GM21381 (cell line): ENCODE measurements around the gene NGRN.
"Not testable (repeated sequence)": the region's sequence is repeated elsewhere in the genome, so short reads cannot be mapped to it uniquely, and the experiment has no call there.

Experiments
- ATAC-seq: cut with Tn5 transposase; IDR thresholded peaks from one replicate; pipeline ENCODE4 v1.9.1; 2021; ENCODE audit warnings: mild to moderate bottlenecking, moderate library complexity; ENCODE audit not compliant: unreplicated experiment

The NGRN gene

DNA sequence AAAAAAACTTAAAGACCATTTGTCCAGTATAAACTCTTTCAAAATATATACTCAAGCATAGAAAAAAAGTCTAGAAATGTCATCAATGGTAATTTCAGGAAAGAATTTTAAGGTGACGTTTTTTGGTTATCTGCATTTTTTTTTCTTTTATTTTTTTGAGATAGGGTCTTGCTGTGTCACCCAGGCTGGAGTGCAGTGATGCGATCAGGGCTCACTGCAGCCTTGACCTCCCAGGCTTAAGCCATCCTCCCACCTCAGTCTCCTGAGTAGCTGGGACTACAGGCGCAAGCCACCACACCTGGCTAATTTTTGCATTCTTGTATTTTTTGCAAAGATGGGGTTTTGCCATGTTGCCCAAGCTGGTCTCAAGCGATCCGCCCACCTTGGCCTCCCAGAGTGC is 15.3 kb downstream of the NGRN start:
- not testable (repeated sequence) for ATAC-seq

DNA sequence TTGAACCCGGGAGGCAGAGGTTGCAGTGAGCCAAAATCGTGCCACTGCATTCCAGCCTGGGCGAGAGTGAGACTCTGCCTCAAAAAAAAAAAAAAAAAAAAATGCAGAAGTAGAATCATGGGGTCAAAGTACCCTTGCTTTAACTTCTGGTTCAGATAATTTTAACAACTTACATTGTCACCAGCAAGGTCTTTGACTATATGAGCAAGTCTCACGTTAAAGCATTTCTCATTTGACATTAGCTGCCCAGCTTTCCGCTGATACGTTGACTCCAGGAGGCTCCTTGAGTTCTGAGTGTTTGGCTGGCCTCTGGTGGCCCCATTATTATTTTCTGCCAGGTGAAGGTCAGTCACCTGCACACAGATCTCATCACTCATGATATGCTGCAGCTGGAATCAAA is 16.2 kb downstream of the NGRN start:
- not testable (repeated sequence) for ATAC-seq

DNA sequence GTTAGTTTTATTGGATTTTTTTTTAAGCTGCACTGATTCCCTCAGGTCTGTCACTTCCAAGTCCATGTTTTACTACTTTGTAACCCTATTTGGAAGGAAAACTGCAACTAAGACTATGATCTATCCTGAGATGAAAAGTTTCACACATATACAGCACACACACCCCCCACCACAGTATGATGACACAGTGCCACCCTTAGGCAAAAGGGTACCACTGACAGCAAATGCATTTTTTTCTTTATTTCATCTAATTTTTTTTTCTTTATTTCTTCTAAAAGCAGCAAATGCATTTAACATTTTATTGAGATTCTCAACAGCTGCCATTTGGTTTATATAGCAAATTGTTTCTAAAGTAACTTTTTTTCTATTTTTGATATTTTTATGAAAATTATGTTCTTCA is 21.2 kb downstream of the NGRN start:
- no peak for ATAC-seq

- ATAC-seq, result no peak
Observed at GRCh38 chr15:90287101-90287500, 21.6 kb downstream of the NGRN start.

GRCh38 chr15:90287946-90288345 is 22.5 kb downstream of the NGRN start:
- ATAC-seq, result no peak

DNA sequence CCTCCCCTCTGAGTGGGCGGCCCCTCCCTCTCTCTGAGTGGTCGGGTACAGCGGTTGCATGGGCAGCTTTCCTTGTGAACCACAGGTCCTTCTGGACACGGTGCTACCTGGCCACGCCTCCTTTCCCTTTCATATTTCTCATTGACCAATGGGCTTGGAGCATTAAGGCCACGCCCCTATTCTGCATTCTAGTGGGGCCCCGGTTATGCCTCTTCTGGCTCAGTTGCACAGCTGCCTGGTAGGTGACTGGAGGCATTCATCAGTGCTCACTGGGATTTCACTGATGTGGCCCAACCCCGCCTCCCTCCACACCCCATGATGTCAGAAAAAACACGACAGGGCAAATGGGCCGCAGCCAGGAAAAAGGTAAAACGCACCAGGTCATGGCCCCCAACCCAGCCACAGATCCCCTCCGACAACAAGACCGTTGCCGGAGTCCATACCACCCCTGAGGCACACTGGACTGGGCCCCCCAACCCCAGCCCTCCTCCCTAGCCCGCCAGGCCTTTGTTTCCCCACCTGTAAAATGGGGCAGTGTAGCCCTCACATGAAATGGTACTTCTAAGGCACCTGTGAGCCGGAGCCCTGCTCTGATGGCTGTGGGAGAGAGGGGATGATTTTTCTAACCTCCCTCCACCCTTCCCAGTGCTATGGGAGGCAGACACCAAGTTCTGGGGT is 26.3 kb downstream of the NGRN start:
- ATAC-seq, result no peak

GRCh38 chr15:90293040-90293810 is 27.8 kb downstream of the NGRN start:
- not testable (repeated sequence) for ATAC-seq

- no peak for ATAC-seq
Observed at GRCh38 chr15:90294159-90294558, 28.7 kb downstream of the NGRN start.

- no peak for ATAC-seq
Observed at GRCh38 chr15:90294601-90295269, 29.3 kb downstream of the NGRN start.

DNA sequence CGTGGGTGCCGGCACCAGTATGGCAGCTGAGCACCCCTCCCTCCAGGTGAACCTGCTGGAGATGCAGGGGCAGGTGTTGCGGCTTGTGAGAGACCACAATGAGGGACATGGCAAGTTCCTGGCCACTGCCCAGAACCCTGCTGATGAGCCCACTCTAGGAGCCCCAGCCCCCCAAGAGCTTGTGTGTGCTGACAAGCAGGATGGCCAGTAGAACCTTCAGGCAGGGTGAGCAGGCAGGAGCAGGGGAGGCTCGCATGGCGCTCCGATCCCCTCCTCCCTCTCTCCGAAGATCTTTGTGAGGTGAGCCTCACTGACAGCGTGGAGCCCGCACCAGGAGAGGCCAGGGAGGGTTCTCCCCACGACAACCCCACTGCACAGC is 29.8 kb downstream of the NGRN start:
- ATAC-seq, result no peak

GRCh38 chr15:90296316-90296884 is 30.9 kb downstream of the NGRN start:
- ATAC-seq, result not testable (repeated sequence)

DNA sequence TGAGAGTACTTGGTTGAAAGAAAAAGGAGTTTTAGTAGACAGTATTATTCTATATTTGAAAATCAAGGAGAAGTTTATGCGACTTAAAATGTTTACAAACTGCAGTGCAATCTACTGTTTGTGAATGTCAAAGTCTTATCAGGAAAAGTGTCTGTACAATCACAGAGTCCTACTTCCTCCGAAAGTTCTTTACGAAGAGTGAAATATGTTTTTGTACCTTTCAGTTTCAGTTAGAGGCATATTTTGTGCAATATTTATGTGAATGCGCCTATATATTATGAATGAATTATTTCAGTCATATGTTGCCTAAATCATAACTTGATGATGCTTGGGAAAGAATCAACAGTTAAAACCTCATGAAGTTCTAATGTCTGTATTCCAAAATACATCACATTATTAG is 31.5 kb downstream of the NGRN start:
- no peak for ATAC-seq

- ATAC-seq, result no peak
Observed at GRCh38 chr15:90300541-90300940, 35.1 kb downstream of the NGRN start.

GRCh38 chr15:90300988-90301706 is 35.7 kb downstream of the NGRN start:
- ATAC-seq, result no peak

GRCh38 chr15:90301707-90302300 is 36.3 kb downstream of the NGRN start:
- ATAC-seq, result no peak

GRCh38 chr15:90305355-90305754 is 39.9 kb downstream of the NGRN start:
- ATAC-seq, result not testable (repeated sequence)

DNA sequence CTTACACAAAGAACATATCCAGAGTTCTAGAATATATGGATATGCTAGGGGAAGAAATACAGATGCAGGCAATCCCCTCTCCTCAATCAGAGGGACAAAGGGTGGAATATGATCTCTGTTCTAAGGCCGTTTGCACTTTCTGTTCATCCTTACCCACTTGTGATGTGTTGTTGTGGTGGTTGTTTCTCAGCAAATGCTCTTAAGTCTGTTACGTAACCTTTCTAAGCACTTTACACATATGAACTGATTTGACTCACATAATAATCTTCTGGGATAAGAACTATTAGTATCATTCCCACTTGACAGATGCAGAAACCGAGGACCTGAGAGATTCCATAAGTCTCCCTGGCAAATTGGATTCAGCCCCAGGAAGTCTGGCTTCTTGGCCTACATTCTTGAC is 40.5 kb downstream of the NGRN start:
- ATAC-seq, result no peak

GRCh38 chr15:90306560-90306959 is 41.1 kb downstream of the NGRN start:
- no peak for ATAC-seq

DNA sequence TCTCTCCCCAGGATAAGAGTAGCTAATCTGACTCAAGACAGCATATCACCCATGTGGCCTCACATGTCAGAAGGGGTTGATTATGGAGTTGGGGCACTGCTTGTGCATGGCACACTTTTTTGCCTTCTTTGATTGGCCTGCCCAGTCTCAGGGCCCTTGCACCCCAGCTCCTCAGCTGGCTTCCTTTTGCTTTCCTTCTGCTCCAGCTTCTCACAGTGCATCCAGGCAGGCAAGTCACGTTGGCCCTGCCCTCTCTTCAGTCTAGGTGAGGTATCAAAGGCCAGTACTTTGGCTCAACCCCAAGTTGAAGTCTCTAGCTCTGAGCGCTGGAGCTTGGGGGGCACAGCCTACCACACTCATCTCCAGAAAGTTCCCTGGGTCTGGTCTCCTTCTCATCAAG is 42.2 kb downstream of the NGRN start:
- ATAC-seq, result no peak

DNA sequence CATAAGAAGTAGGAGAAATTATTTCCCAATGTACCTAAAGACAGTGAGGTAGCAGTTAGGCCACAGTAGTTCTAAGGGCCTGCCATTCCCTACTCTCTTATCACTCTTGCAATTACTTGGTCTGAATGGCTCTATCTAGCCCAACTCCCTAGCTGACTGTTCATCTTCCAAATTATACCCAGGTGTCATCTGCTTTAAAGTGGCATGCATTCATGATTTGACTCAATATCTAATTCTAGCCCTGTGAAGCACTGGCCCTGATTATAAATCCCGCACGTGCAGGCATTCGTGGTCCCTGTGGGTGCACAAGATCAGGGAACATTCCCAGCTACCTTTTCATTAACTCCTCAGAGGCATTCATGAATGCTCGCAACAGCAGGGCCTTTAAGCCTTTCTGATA is 43.5 kb downstream of the NGRN start:
- no peak for ATAC-seq
